NCI-H2029 (cell line): Measurements from ENCODE around the gene ABTB2.

Source experiments
- DNase-seq: peaks from one replicate; lab custom pipeline; 2025; lab: John Stamatoyannopoulos, UW

Gene ABTB2

DNA sequence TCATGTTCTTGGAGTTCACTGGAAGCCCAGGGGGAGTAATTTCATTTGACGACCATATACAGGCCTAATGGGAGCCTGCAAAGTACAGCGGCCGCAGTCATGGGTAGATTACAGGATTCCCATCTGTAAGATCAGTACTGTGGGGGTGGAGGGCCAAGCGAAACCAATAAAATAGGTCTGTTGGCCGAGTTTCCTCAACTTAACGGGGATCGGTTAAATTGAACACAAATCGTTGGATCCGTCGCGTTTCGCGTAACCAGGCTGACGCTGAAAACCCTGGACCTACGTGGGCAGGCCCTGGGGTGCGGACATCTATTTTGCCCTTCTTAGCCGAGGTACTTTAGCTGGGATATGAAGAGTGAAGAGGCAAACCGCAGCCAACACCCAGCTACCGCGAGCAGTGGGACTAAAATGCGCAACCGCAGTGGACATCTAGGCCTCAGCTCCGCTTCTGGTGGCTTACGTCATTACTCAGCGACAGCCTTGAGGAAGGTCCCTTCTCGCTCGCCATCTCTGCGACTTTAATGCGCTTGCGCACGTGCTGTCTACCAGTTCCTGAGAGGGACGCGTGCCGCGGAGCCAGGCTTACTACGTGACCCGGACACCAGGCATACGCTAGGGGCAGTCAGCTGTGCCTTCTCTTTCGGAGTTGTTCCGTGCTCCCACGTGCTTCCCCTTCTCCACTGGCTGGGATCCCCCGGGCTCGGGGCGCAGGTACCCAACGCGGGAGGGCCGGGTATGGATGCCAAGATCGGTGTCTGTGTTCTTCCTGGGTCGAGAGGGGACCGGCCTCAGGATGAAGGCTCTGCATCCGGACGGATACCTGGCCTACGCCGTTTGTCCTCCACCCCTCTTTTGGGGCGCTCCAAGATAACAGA is 252.5 kb downstream of the ABTB2 start, which contains the start of gene NAT10:
NAT10 (plus strand) TSS at position 551 of the 878 bp plus-strand sequence. CDS start 2,597 bp downstream, outside the sequence.
- peak; percentile 98 for DNase-seq

DNA sequence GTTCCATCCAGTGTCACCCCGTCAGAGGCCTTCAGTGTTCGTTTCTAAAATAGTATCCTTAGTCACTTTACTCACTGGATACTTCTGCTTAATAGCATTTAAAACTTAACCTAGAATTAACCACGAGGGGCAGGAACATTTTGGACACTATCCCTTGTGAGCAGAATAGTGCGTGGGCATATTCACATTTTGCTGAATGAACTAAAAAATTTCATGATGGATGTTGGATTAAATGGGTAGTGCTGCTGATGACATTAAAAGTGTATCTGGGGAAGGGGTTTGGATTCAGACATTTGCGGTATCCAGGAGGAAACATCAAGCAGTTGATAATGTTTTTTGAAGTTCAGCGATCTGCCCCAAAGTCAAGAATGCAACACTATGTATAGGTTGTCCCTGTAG is 253.1 kb downstream of the ABTB2 start:
- DNase-seq: no peak
